Right lobe of liver (tissue), 6 donors: ENCODE data around the gene B3GAT1. TPM values are rescaled to one million over a fixed set of nuclear protein-coding genes. Genes with fewer than 3 reads are reported as not detected.

ENCODE experiments used
- ATAC-seq, 4 donors: fragments of 200-7000 bp; cut with Tn5 transposase; one replicate each; pipeline ENCODE4 v1.9.1; 2020; ENCODE audit warnings: mild to moderate bottlenecking in 4 of 4, moderate library complexity in 4 of 4
- DNase-seq, 3 donors: peaks; one replicate each; pipeline ENCODE4 v3.0.0-alpha.2; 2020
- H3K27ac ChIP-seq, 3 donors: fragments of 200-600 bp; one replicate each; pipeline ENCODE4 v1.8.0; 2022
- H3K27me3 ChIP-seq, 2 donors: fragments of 200-600 bp; one replicate each; pipeline ENCODE4 v1.8.0; 2022
- H3K36me3 ChIP-seq, 4 donors: fragments of 200-600 bp; sonication (generic) in 1 of 4; one replicate each; pipeline versions ENCODE4 v1.5.1 to v1.8.0; 2017 to 2022; ENCODE audit warnings: control low read depth in 1 of 4
- H3K4me1 ChIP-seq, 4 donors: fragments of 200-600 bp; sonication (generic) in 1 of 4; one replicate each; pipeline versions ENCODE4 v1.5.1 to v1.8.0; 2017 to 2022; ENCODE audit warnings: control low read depth in 1 of 4
- H3K4me3 ChIP-seq, 3 donors: fragments of 200-600 bp; one replicate each; pipeline ENCODE4 v1.8.0; 2022
- H3K9me3 ChIP-seq, 4 donors: fragments of 200-600 bp; sonication (generic) in 1 of 4; one replicate each; pipeline versions ENCODE4 v1.5.1 to v1.8.0; 2017 to 2022; ENCODE audit warnings: control low read depth in 1 of 4
- POLR2A ChIP-seq: fragments of 450-650 bp; IDR thresholded peaks from one replicate; pipeline ENCODE4 v1.6.1; 2017; ENCODE audit warnings: antibody characterized with exemption, mild to moderate bottlenecking
- WGBS: methylation state at CpG from one replicate; pipeline ENCODE4 v1.1.6; 2018; ENCODE audit warnings: low coverage, low lambda C conversion rate; ENCODE audit not compliant: insufficient coverage; ENCODE audit errors: missing lambda C conversion rate; 5-methylcytosine and 5-hydroxymethylcytosine counted together
- intact Hi-C, 2 donors: fragments of 100-400 bp; cut with DNase I; formaldehyde crosslinking; loops; one replicate each; pipeline versions ENCODE4 v1.11.2 to v1.14.1; 2022
- total RNA-seq, 6 experiments: library from RNA; depleted of rRNA in 2 of 6; stranded (reverse); fragments of >200 nt in 2 of 6; fragmentation: NEBNext Ultra II Directional in 3 of 6; extraction: Animal tissue kit (Norgen Biotek cat#: 25700) in 3 of 6; gene quantifications; one replicate each; pipeline versions ENCODE4 v1.1.0 to v1.2.4, GENCODE V29; 2016 to 2023
- TF ChIP-seq, protein P1 (sequence below), 4 donors: fragments of 200-600 bp in 3 of 4; fragments of 450-650 bp in 1 of 4; IDR thresholded peaks; one replicate each; pipeline versions ENCODE4 v1.5.1 to v1.8.0; 2016 to 2022; ENCODE audit warnings: antibody characterized with exemption in 4 of 4, mild to moderate bottlenecking in 2 of 4
- donor health status: DM: no; HTN: yes; CAD: no.
- donor health status: DM: no; HTN: no; CAD: no.
- donor health status: DM: no; HTN: no; CAD: no.
- donor health status: DM: no; HTN: yes; CAD: no.
- donor health status: DM: no; HTN: yes; CAD: no.

B3GAT1 gene
- total RNA-seq, 6 experiments from 2014 or later, result 0.76 to 8.8 (median 5.1) TPM

- Histone ChIP-seq H3K36me3 (no peaks in the 10 kb centered on the region), H3K4me3 (no peak overlapping the region), H3K27me3 (no peaks in the 10 kb centered on the region), H3K9me3 (no peaks in the 10 kb centered on the region), H3K4me1 (no peaks in the 10 kb centered on the region), H3K27ac (no peak overlapping the region)
- DNase-seq (no peak), ATAC-seq (no peak)
- 94% methylated on average over 2 of the region's 10 CpGs for WGBS
- TF ChIP-seq, protein P1, sequence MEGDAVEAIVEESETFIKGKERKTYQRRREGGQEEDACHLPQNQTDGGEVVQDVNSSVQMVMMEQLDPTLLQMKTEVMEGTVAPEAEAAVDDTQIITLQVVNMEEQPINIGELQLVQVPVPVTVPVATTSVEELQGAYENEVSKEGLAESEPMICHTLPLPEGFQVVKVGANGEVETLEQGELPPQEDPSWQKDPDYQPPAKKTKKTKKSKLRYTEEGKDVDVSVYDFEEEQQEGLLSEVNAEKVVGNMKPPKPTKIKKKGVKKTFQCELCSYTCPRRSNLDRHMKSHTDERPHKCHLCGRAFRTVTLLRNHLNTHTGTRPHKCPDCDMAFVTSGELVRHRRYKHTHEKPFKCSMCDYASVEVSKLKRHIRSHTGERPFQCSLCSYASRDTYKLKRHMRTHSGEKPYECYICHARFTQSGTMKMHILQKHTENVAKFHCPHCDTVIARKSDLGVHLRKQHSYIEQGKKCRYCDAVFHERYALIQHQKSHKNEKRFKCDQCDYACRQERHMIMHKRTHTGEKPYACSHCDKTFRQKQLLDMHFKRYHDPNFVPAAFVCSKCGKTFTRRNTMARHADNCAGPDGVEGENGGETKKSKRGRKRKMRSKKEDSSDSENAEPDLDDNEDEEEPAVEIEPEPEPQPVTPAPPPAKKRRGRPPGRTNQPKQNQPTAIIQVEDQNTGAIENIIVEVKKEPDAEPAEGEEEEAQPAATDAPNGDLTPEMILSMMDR (IDR thresholded peaks at IDR 0.05), result no peak
- TF ChIP-seq POLR2A, result no peak
- intact Hi-C loops, result no loop called here
These were observed 30.2 kb upstream of the B3GAT1 start for GRCh38 chr11:134442246-134442645.

GRCh38 chr11:134441706-134442105 is 29.7 kb upstream of the B3GAT1 start:
- WGBS, result 63% methylated on average over 4 of the region's 4 CpGs
- TF ChIP-seq, protein P1 (IDR thresholded peaks at IDR 0.05), result no peak
- TF ChIP-seq POLR2A, result no peak
- Histone ChIP-seq H3K9me3 (no peaks in the 10 kb centered on the region), H3K4me1 (no peaks in the 10 kb centered on the region), H3K27ac (no peak overlapping the region), H3K27me3 (no peaks in the 10 kb centered on the region), H3K36me3 (no peaks in the 10 kb centered on the region), H3K4me3 (no peak overlapping the region)
- intact Hi-C loops, result no loop called here
- ATAC-seq (no peak), DNase-seq (no peak)

DNA sequence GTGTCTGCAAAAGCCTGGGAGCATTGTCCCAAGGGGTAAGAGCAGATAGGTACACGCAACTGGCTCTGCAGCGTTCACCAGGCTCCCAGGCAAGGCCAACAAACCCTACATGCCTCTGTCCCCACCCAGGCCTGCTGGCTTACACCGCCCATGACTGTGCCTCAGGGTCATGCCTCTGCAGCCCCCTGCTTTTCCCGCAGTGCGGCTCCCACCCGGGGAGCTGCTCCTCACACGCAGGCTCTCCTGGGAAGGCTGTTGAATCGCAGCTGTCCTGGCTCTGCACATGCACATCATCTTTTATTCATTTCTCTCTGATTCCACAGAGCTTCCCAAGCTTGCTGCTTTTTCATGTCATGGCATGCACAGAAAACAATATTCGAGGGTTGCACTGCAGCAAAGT is 29.2 kb upstream of the B3GAT1 start:
- 64% methylated on average over 6 of the region's 9 CpGs for WGBS
- H3K4me1 ChIP-seq, result no peaks in the 10 kb centered on the region
- TF ChIP-seq, protein P1 (IDR thresholded peaks at IDR 0.05), result no peak
- TF ChIP-seq POLR2A, result no peak
- DNase-seq (no peak), ATAC-seq (no peak)
- no peak overlapping the region for H3K27ac ChIP-seq
- intact Hi-C loops, result no loop called here
- H3K36me3 ChIP-seq, result no peaks in the 10 kb centered on the region
- H3K4me3 ChIP-seq, result no peak overlapping the region
- H3K27me3 ChIP-seq, result no peaks in the 10 kb centered on the region
- no peaks in the 10 kb centered on the region for H3K9me3 ChIP-seq

DNA sequence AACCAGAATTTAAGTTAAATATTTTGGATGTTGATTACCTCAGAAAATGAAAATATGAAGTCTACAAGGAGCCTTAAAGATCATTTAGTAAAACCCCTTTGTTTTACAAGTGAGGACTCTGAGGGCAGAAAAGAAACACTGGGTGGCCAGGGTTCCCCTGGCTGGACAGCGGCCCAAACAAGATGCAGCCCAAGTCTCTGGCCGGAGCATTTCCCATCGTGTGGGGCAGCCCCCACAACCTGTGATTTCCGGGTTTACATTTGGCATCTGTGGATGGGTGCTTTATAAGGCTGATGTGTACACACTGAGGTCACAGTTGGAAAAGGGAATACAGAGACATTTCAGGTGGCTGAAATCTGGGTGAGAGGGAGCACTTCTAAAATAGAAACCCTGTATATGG is 28.8 kb upstream of the B3GAT1 start:
- TF ChIP-seq, protein P1 (IDR thresholded peaks at IDR 0.05), result no peak
- no peak for TF ChIP-seq POLR2A
- Histone ChIP-seq H3K36me3 (no peaks in the 10 kb centered on the region), H3K4me3 (no peak overlapping the region), H3K27me3 (no peaks in the 10 kb centered on the region), H3K4me1 (no peaks in the 10 kb centered on the region), H3K27ac (no peak overlapping the region), H3K9me3 (no peaks in the 10 kb centered on the region)
- ATAC-seq, result no peak
- intact Hi-C loops, result no loop called here
- WGBS, result 64% methylated on average over 3 of the region's 4 CpGs
- no peak for DNase-seq
